ENCODE measurements around the gene FREY1.

The FREY1 gene

DNA sequence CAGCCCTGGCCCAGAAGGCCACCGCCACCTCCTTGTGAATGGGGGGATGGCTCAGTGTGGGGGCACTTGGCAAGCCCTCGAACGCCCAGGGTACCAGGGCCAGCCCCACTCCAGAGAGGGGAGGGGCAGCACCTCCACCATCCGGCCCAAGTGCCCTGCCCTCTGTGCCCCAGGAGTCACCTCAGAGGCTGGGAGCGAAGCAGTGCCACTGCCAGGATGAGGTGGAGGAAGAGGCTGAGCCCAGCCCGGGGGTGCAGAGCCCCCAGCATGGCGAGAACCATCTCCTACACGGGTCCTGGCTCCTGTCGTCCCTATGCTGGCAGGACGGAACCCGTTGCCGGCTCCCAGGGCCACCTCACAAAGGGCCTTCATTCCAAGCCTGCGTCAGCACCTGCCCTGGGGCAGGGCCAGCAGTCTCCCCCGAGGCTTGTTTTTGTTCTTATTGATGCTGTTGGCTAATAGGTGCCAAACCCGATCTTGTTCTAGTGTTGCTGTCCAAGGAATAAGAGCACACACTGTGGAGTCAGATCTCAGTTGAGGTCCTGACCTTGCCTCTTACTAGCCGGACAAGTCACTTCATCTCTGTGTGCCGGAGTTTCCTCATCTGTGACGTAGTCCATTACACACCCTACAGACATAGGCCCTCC, at the start of gene FREY1:
TSS of gene FREY1 (minus strand) at position 307 of the 647 bp plus-strand sequence. CDS start at position 281, 26 bp downstream.
- in situ Hi-C loops (cut with HindIII; ENCODE audit: low pct_ligation_motif_present, low pct_unique_long_range_greater_than_20kb, low sequenced_read_pairs), result no loop called here
- no peak for DNase-seq

- no peak for DNase-seq
- in situ Hi-C loops (cut with HindIII; ENCODE audit: low pct_ligation_motif_present, low pct_unique_long_range_greater_than_20kb, low sequenced_read_pairs), result no loop called here
Observed at GRCh38 chr11:45949992-45950407, 42.9 kb upstream of the FREY1 start.

DNA sequence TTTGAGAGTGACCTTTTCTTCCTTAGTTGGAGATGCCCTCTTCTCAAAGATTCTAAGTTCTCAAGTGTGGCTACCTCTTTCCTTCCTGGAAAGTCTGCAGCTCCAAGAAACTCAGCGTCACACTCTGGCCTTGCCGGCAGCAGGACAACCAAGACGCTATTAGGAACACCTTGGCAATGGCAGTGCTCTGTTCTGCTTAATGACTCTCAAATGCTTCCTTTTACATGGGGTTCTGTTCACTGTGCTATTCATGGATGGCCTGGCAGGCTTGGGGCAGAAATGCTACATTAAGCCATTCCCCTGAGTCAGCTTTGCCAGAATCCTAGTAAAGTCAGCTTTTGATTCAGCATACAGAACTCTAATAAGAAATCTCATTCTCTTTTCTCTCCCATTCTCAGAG, 41.3 kb upstream of the FREY1 start:
- in situ Hi-C loops (cut with HindIII; ENCODE audit: low pct_ligation_motif_present, low pct_unique_long_range_greater_than_20kb, low sequenced_read_pairs), result no loop called here

DNA sequence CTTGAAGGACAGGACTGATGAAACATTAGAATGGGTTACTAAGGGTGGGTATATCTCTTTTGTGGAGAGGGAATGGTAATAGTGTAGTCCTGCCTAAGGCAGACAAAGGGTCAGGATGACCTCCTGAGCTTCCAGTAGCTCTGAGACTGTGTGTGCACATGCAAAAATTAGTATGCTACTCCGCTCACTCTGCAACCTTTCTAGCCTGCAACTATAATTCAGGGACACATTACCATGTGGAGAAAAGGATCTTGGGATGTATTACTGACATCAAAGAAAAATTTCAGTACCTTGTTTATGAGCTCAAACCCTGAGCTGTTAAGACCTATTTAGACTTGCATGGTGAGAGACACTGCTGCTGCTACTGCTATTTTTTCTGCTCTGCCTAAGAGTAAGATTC, 40.8 kb upstream of the FREY1 start:
- DNase-seq, result no peak
- in situ Hi-C loops (cut with HindIII; ENCODE audit: low pct_ligation_motif_present, low pct_unique_long_range_greater_than_20kb, low sequenced_read_pairs), result no loop called here

More for the DNA sequence above, 41.3 kb upstream of the FREY1 start:
- DNase-seq, result no peak

GRCh38 chr11:45945397-45945999, 38.4 kb upstream of the FREY1 start:
- in situ Hi-C loops (cut with HindIII; ENCODE audit: low pct_ligation_motif_present, low pct_unique_long_range_greater_than_20kb, low sequenced_read_pairs), result no loop called here
- DNase-seq, result no peak

DNA sequence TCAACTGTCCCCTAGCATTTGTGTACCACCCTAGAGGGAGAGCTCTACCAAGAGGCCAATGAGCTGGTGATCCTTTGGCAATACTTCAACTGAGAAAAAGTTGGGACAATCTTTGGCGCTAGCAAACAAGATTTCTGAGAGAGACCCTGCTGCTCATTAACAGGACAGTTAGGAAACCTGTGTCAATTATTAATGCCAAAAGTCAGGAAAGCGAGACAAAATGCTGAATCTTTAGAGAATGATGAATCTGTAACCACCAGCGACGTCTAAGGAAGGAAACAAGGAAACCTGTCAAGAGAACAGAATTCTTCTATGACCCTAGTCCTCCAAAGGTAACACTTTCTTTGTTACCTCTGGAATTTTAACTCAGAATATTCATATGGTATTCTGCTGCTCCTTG, 35.3 kb upstream of the FREY1 start:
- peak; percentile 63 for DNase-seq
- in situ Hi-C loops (cut with HindIII; ENCODE audit: low pct_ligation_motif_present, low pct_unique_long_range_greater_than_20kb, low sequenced_read_pairs), result no loop called here

DNA sequence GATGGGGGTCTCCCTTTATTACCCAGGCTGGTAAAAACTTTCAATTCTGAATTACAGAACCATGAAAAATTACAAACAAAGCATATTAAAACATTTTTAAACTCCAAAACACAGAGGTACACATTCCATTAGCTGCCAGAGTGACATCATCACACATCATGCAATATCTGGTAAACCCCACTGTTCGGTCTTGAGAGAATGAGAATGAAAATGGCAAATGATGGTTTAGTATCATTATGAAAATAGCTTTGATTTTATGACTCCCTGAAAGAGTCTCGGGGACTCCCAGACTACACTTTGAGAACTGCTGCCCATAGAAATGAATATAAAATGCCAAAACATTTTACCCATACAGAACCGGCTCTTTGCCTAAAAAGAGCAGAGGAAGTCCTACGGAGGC, 34.2 kb upstream of the FREY1 start:
- in situ Hi-C loops (cut with HindIII; ENCODE audit: low pct_ligation_motif_present, low pct_unique_long_range_greater_than_20kb, low sequenced_read_pairs), result no loop called here

GRCh38 chr11:45939836-45940235, 32.8 kb upstream of the FREY1 start:
- in situ Hi-C loops (cut with HindIII; ENCODE audit: low pct_ligation_motif_present, low pct_unique_long_range_greater_than_20kb, low sequenced_read_pairs), result no loop called here

More for the DNA sequence above, 34.2 kb upstream of the FREY1 start:
- no peak for DNase-seq

GRCh38 chr11:45937916-45938315, 30.8 kb upstream of the FREY1 start:
- DNase-seq, result no peak
- in situ Hi-C loops (cut with HindIII; ENCODE audit: low pct_ligation_motif_present, low pct_unique_long_range_greater_than_20kb, low sequenced_read_pairs), result no loop called here

More at GRCh38 chr11:45939836-45940235, 32.8 kb upstream of the FREY1 start:
- DNase-seq, result no peak

DNA sequence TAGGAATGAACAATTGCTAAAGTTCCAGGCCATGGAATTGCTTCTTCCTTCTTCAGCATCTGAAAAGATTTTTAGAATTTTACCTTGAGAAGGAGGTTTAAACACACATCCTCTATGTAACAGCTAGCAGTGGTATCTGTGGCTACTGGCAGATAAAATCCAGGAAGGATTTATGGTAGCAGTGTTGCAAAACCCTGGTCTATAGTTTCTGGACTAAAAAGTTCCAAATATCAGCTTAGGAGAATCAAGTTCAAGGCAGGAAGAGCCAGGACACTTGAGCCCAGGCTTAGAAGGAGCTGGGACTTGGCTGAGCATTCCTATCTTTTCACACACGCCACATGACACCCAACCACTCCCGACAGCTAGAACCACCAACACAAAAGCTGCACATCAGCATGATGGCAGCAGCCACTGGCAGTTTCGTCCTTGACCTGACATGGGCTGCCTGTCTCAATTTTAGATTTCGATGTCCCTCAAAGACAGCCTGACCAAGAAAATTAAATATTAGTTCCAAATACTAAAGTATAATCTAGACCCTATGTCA, 29.5 kb upstream of the FREY1 start:
- no peak for DNase-seq
- in situ Hi-C loops (cut with HindIII; ENCODE audit: low pct_ligation_motif_present, low pct_unique_long_range_greater_than_20kb, low sequenced_read_pairs), result no loop called here

DNA sequence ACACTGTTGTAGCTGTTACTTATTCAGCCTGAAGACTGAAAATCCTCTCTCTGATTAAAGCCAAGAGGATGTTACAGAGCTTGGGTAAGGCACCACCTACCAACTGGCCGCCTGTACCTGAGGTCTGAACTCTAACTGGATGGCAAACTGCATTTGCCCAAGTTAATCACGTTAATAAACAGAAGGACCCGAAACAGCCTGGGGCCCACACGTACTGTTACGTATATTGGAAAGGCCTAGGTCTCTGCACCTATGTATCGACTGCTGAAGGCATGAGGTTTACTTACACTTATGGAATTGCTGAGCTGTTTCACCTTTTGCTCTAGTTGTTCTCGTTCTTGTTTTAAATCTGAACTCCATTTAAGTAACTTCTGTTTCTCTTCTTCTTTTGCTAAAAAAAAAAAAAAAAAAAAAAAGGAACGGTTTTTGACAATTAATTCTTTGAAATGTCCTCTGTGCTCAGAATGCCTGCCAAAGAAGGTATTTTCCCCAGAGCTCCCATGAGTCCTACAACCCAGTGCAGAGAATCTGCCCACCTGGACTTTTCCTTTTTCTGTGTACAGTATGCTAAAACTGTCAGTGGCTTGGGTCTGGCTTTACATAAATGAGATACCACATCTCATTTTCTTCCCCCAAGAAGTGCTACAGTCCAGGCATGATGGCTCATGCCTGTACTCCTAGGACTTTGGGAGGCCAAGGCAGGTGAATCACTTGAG, 28.4 kb upstream of the FREY1 start:
- in situ Hi-C loops (cut with HindIII; ENCODE audit: low pct_ligation_motif_present, low pct_unique_long_range_greater_than_20kb, low sequenced_read_pairs), result no loop called here
- DNase-seq, result no peak

GRCh38 chr11:45934580-45935318, 27.7 kb upstream of the FREY1 start:
- in situ Hi-C loops (cut with HindIII; ENCODE audit: low pct_ligation_motif_present, low pct_unique_long_range_greater_than_20kb, low sequenced_read_pairs), result no loop called here
- DNase-seq, result no peak

GRCh38 chr11:45933846-45934579, 26.9 kb upstream of the FREY1 start:
- DNase-seq, result no peak
- in situ Hi-C loops (cut with HindIII; ENCODE audit: low pct_ligation_motif_present, low pct_unique_long_range_greater_than_20kb, low sequenced_read_pairs), result no loop called here

- peak; percentile 42 for DNase-seq
- in situ Hi-C loops (cut with HindIII; ENCODE audit: low pct_ligation_motif_present, low pct_unique_long_range_greater_than_20kb, low sequenced_read_pairs), result no loop called here
Observed at GRCh38 chr11:45933131-45933831, 26.2 kb upstream of the FREY1 start.

GRCh38 chr11:45932217-45932616, 25.1 kb upstream of the FREY1 start:
- in situ Hi-C loops (cut with HindIII; ENCODE audit: low pct_ligation_motif_present, low pct_unique_long_range_greater_than_20kb, low sequenced_read_pairs), result no loop called here
- no peak for DNase-seq

DNA sequence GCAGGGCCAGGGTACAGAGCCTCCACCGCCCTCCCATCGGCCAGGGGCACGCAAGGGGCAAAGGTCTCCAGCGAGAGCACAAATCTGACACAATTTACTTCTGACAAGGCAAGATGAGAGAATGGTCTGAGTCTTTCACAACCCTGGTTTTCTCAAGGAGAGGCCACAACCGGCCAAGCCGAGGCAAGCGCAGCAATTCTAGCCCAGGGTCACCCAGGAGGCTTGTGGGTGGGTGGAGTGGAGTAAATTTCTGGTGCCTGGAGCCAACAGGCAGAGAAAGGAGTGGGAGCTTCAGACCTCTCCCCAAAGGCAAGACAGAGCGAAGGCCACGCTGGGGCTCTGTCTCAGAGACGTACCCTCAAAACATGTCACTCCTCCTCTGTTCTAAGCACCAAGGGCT, 24.7 kb upstream of the FREY1 start:
- no peak for DNase-seq
- in situ Hi-C loops (cut with HindIII; ENCODE audit: low pct_ligation_motif_present, low pct_unique_long_range_greater_than_20kb, low sequenced_read_pairs), result no loop called here

DNA sequence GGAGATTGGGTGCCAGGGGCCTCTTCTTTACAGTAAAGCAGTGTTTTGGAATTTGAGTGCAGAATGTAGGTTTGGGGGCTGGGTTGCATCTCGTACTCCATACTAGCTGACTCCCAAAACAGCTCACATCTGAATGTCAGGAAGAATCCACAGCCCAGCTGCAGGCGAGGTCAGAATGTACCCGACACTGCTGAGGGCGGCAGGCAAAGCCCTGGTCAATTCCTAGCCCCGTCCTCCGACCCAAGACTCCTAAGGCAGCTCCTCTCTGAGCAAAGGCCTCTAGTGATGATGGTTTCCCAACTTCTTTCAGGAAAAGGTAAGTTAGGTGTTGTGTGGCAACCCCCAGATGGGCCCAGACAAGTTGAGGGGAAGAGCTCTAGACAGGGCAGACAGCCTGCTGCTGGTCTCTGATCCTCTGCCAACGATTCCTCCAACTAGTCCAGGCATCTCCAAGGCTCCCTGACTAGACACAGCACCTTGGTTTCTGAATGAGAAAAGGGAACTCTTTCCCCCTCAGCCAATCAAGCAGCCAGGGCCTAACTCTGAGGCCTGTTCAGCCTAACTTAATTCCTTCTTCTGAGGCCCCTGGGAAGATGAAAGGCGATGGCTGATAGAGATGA, 24.0 kb upstream of the FREY1 start:
- in situ Hi-C loops (cut with HindIII; ENCODE audit: low pct_ligation_motif_present, low pct_unique_long_range_greater_than_20kb, low sequenced_read_pairs), result no loop called here
- DNase-seq, result no peak

Data from ACHN (cell line).